NCI-H1417 treated with DMSO at 0.1 percent for 48 hours (cell line): ENCODE results near the gene DCX.
A peak's percentile ranks its signal among the peaks of the same experiment; 100 is the strongest.

Experiments used
- DNase-seq: peaks from one replicate; lab custom pipeline; 2025; lab: John Stamatoyannopoulos, UW

DCX gene

GRCh38 chrX:111411983-111412382, at the start of gene DCX:
Gene DCX (minus strand): TSS chrX:111412192. CDS start chrX:111410398, 1,794 bp downstream.
- DNase-seq, result peak; percentile 2

GRCh38 chrX:111460607-111461006, 48.6 kb upstream of the DCX start:
- DNase-seq, result no peak

- DNase-seq, result peak; percentile 43
Measured at GRCh38 chrX:111447298-111447697, 35.3 kb upstream of the DCX start.

- DNase-seq, result peak; percentile 52
Measured at GRCh38 chrX:111445485-111445884, 33.5 kb upstream of the DCX start.

GRCh38 chrX:111444881-111445280, 32.9 kb upstream of the DCX start:
- no peak for DNase-seq

GRCh38 chrX:111443946-111444345, 32.0 kb upstream of the DCX start:
- no peak for DNase-seq

- no peak for DNase-seq
Measured at GRCh38 chrX:111442791-111443190, 30.8 kb upstream of the DCX start.

- DNase-seq, result no peak
Measured at GRCh38 chrX:111435469-111435868, 23.5 kb upstream of the DCX start.

- peak; percentile 62 for DNase-seq
Measured at GRCh38 chrX:111431001-111431400, 19.0 kb upstream of the DCX start.

GRCh38 chrX:111411557-111411956, 435 bp downstream of the DCX start:
- DNase-seq, result no peak

- DNase-seq, result no peak
Measured at GRCh38 chrX:111410590-111411078, 1.4 kb downstream of the DCX start.

GRCh38 chrX:111409326-111409725, 2.7 kb downstream of the DCX start:
- no peak for DNase-seq

GRCh38 chrX:111407948-111408347, 4.0 kb downstream of the DCX start:
- DNase-seq, result no peak

GRCh38 chrX:111402344-111402743, 9.6 kb downstream of the DCX start:
- peak; percentile 45 for DNase-seq

- DNase-seq, result no peak
Measured at GRCh38 chrX:111395149-111395548, 16.8 kb downstream of the DCX start.

- no peak for DNase-seq
Measured at GRCh38 chrX:111394569-111394968, 17.4 kb downstream of the DCX start.

- peak; percentile 33 for DNase-seq
Measured at GRCh38 chrX:111387470-111388070, 24.4 kb downstream of the DCX start.

- no peak for DNase-seq
Measured at GRCh38 chrX:111386615-111387233, 25.3 kb downstream of the DCX start.

- no peak for DNase-seq
Measured at GRCh38 chrX:111386077-111386476, 25.9 kb downstream of the DCX start.

GRCh38 chrX:111382277-111382676, 29.7 kb downstream of the DCX start:
- DNase-seq, result no peak

GRCh38 chrX:111376897-111377578, 35.0 kb downstream of the DCX start:
- DNase-seq, result peak; percentile 68

GRCh38 chrX:111376486-111376885, 35.5 kb downstream of the DCX start:
- DNase-seq, result no peak

- no peak for DNase-seq
Measured at GRCh38 chrX:111375747-111376146, 36.2 kb downstream of the DCX start.
